Breast epithelium (tissue), 4 donors: ENCODE measurements around the gene PCIF1. TPM values are rescaled to one million over a fixed set of nuclear protein-coding genes. Genes with fewer than 3 reads are reported as not detected.
"Not testable (repeated sequence)": the region's sequence is repeated elsewhere in the genome, so short reads cannot be mapped to it uniquely, and the experiment has no call there.

ENCODE experiments used
- DNase-seq, 2 donors: peaks; one replicate each; pipeline ENCODE4 v3.0.0-alpha.2; 2019; ENCODE audit warnings: low spot score in 2 of 2
- H3K27ac ChIP-seq, 2 donors: fragments of 200-600 bp; sonication (generic) in 1 of 2; one replicate each; pipeline ENCODE4 v1.5.1; 2016 to 2019; ENCODE audit warnings: mild to moderate bottlenecking in 1 of 2
- H3K27me3 ChIP-seq, 2 donors: fragments of 200-600 bp; sonication (generic) in 1 of 2; one replicate each; pipeline versions ENCODE4 v1.5.1 to v1.6.0; 2017 to 2019; ENCODE audit warnings: control low read depth in 1 of 2, mild to moderate bottlenecking in 1 of 2
- H3K36me3 ChIP-seq: fragments of 200-600 bp; one replicate; pipeline ENCODE4 v1.5.1; 2019
- H3K4me1 ChIP-seq, 2 donors: fragments of 200-600 bp; sonication (generic); one replicate each; pipeline ENCODE4 v1.5.1; 2016 to 2019; ENCODE audit warnings: control low read depth in 1 of 2
- H3K4me3 ChIP-seq, 3 donors: fragments of 200-600 bp; sonication (generic); 1 replicate in 2 of 3; 2 replicates in 1 of 3; pipeline ENCODE4 v1.5.1; 2016 to 2019; ENCODE audit warnings: mild to moderate bottlenecking in 3 of 3, moderate library complexity in 2 of 3
- H3K9me3 ChIP-seq, 2 donors: fragments of 200-600 bp; sonication (generic) in 1 of 2; one replicate each; pipeline ENCODE4 v1.5.1; 2016 to 2019; ENCODE audit warnings: control low read depth in 1 of 2
- POLR2A ChIP-seq: fragments of 450-650 bp; IDR thresholded peaks from one replicate; pipeline ENCODE4 v1.6.1; 2016; ENCODE audit warnings: antibody characterized with exemption, mild to moderate bottlenecking, moderate library complexity
- POLR2AphosphoS5 ChIP-seq, 3 donors: sonication (generic); formaldehyde crosslinking; IDR thresholded peaks; one replicate each; pipeline ENCODE4 v1.6.1; 2017; ENCODE audit warnings: antibody characterized with exemption in 3 of 3
- intact Hi-C: fragments of 100-400 bp; cut with DNase I; formaldehyde crosslinking; loops from one replicate; pipeline ENCODE4 v1.15.1; 2023; ENCODE audit warnings: low total_unique reads
- total RNA-seq, 3 donors: library from RNA; depleted of rRNA; stranded (reverse); fragments of >200 nt; gene quantifications; one replicate each; pipeline ENCODE4 v1.1.0, GENCODE V29; 2016
- TF ChIP-seq, protein P1 (sequence below), 3 donors: fragments of 450-650 bp; IDR thresholded peaks; one replicate each; pipeline ENCODE4 v1.5.1; 2016 to 2017; ENCODE audit warnings: antibody characterized with exemption in 3 of 3, mild to moderate bottlenecking in 3 of 3, moderate library complexity in 3 of 3

The PCIF1 gene
- total RNA-seq, 3 donors from 2014 or later: 28.2 to 40.2 (median 30.8) TPM

DNA sequence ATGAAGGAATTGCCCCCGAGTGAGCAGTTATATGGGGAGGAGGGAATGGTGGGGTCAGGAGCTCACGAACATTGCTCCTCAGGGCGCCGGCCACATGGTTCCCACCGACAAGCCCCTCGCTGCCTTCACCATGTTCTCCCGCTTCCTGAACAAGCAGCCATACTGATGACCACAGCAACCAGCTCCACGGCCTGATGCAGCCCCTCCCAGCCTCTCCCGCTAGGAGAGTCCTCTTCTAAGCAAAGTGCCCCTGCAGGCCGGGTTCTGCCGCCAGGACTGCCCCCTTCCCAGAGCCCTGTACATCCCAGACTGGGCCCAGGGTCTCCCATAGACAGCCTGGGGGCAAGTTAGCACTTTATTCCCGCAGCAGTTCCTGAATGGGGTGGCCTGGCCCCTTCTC lies 36.2 kb upstream of the PCIF1 start:
- Histone ChIP-seq H3K27me3 (no peaks in the 10 kb centered on the region), H3K4me1 (no peaks in the 10 kb centered on the region), H3K36me3 (no peaks in the 10 kb centered on the region), H3K9me3 (no peaks in the 10 kb centered on the region), H3K27ac (no peak overlapping the region), H3K4me3 (no peak overlapping the region)
- intact Hi-C loops: no loop called here
- TF ChIP-seq POLR2AphosphoS5 (IDR thresholded peaks at IDR 0.05) (no peak), POLR2A (no peak)
- TF ChIP-seq, protein P1, sequence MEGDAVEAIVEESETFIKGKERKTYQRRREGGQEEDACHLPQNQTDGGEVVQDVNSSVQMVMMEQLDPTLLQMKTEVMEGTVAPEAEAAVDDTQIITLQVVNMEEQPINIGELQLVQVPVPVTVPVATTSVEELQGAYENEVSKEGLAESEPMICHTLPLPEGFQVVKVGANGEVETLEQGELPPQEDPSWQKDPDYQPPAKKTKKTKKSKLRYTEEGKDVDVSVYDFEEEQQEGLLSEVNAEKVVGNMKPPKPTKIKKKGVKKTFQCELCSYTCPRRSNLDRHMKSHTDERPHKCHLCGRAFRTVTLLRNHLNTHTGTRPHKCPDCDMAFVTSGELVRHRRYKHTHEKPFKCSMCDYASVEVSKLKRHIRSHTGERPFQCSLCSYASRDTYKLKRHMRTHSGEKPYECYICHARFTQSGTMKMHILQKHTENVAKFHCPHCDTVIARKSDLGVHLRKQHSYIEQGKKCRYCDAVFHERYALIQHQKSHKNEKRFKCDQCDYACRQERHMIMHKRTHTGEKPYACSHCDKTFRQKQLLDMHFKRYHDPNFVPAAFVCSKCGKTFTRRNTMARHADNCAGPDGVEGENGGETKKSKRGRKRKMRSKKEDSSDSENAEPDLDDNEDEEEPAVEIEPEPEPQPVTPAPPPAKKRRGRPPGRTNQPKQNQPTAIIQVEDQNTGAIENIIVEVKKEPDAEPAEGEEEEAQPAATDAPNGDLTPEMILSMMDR (IDR thresholded peaks at IDR 0.05): no peak
- no peak for DNase-seq

DNA sequence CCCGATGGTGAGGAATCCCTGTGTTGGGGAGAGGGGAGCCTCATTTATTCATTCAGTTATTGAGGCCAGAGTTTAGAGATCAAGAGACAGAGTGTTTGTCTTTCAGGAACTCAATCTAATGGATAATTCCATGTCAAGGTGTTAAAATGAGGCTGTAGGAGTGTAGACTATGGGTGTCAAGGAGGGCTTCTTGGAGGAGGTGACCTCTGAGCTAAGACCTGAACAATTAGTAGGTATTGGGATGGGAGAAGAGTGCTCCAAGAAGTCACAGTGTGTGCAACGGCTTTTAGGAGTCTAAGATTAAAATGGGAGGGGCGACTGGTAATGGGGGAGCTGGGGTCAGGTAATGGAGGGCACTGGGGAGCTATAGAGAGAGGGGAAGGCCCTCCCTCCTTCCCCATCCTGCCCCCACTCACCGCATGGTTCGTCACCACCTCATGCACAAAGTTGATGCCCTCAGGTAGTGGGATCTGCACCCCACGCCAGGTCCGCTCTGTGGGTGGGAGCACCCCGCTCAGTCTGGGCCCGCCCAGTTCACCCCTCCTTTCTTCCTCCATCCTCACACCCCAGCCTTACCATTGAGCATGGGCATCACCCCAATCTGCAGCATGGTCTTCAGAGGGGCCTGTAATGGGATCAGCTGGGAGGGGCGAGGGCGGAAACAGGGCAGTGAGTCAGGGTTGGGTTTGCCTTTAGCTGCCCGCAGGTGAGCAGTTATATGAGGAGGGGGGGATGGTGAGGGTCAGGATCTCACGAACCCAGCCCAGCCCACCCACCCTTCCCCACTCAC lies 35.2 kb upstream of the PCIF1 start:
- Histone ChIP-seq H3K27ac (no peak overlapping the region), H3K9me3 (no peaks in the 10 kb centered on the region), H3K4me1 (no peaks in the 10 kb centered on the region), H3K36me3 (no peaks in the 10 kb centered on the region), H3K4me3 (no peak overlapping the region), H3K27me3 (no peaks in the 10 kb centered on the region)
- intact Hi-C loops: no loop called here
- TF ChIP-seq POLR2A (no peak), POLR2AphosphoS5 (IDR thresholded peaks at IDR 0.05) (no peak)
- TF ChIP-seq, protein P1 (IDR thresholded peaks at IDR 0.05): no peak
- DNase-seq: no peak

DNA sequence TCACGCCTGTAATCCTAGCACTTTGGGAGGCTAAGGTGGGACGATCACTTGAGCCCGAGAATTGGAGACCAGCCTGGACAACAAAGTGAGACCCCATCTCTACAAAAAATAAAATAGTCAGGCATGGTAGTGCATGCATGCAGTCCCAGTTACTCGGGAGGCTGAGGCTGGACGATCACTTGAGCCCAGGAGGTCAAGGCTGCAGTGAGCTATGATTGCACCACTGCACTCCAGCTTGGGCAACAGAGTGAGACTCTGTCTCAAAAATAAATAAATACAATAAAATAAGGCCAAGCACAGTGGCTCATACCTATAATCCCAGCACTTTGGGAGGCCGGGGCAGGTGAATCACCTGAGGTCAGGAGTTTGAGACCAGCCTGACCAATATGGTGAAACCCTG lies 33.2 kb upstream of the PCIF1 start:
- H3K27ac ChIP-seq, H3K9me3 ChIP-seq, H3K27me3 ChIP-seq, H3K4me1 ChIP-seq, H3K36me3 ChIP-seq, intact Hi-C loops, DNase-seq, H3K4me3 ChIP-seq: not testable (repeated sequence)

DNA sequence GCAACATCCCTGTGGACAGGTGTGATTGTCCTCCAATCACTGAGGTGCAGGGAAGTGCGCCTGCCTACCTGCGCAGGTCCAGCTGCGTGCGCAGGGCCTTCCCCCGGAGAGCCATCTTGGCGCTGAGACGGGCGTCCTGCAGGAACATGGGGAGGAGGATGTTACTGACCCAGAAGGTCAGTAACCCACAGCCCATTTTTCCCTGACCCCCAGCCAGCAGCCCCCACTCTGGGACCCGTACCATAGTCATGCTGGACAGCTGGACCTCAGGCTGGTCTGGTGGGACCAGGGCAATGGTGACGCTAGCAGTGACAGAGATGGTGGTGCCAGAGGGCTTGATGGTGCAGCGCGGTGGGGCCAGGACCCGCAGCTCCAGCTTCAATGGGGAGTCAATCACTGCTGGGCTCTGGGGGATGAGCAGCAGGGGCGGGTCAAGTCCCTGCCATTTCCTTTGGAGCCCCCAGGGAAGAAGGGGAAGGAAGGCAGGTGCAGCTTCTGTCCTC lies 32.2 kb upstream of the PCIF1 start:
- H3K27me3 ChIP-seq: no peaks in the 10 kb centered on the region
- no peak overlapping the region for H3K4me3 ChIP-seq
- no peak for TF ChIP-seq POLR2A
- no peak for TF ChIP-seq POLR2AphosphoS5 (IDR thresholded peaks at IDR 0.05)
- TF ChIP-seq, protein P1 (IDR thresholded peaks at IDR 0.05): no peak
- no peaks in the 10 kb centered on the region for H3K4me1 ChIP-seq
- intact Hi-C loops: no loop called here
- H3K27ac ChIP-seq: no peak overlapping the region
- no peaks in the 10 kb centered on the region for H3K36me3 ChIP-seq
- no peaks in the 10 kb centered on the region for H3K9me3 ChIP-seq
- no peak for DNase-seq

GRCh38 chr20:45904583-45905504 lies 29.6 kb upstream of the PCIF1 start:
- H3K27me3 ChIP-seq: no peaks in the 10 kb centered on the region
- intact Hi-C loops: no loop called here
- no peak overlapping the region for H3K4me3 ChIP-seq
- H3K36me3 ChIP-seq: no peaks in the 10 kb centered on the region
- DNase-seq: no peak
- TF ChIP-seq POLR2AphosphoS5 (IDR thresholded peaks at IDR 0.05) (no peak), POLR2A (no peak)
- TF ChIP-seq, protein P1 (IDR thresholded peaks at IDR 0.05): no peak
- no peaks in the 10 kb centered on the region for H3K9me3 ChIP-seq
- H3K4me1 ChIP-seq: no peaks in the 10 kb centered on the region
- no peak overlapping the region for H3K27ac ChIP-seq
